ENCODE results near the gene SMURF2. TPM values are rescaled to one million over a fixed set of nuclear protein-coding genes. Genes with fewer than 3 reads are reported as not detected.

Gene SMURF2
- total RNA-seq, 1 donor from 2014 or later, result 126 TPM

GRCh38 chr17:64496786-64497564 is 165.1 kb downstream of the SMURF2 start, which contains the start of gene POLG2:
TSS of gene POLG2 (minus strand) at chr17:64497054. CDS start at chr17:64496968, 86 bp downstream.
- H3K36me3 Mint-ChIP-seq (ENCODE audit: low read depth, unreplicated experiment), result peaks cover 13% of the 10 kb centered on the region
- Histone ChIP-seq H4K20me1 (ENCODE audit: insufficient read depth, low read length) (peaks cover 57% of the 10 kb centered on the region), H3K9ac (ENCODE audit: low read length) (peak within 1 kb of the TSS; percentile 81), H3K9me3 (ENCODE audit: insufficient read depth, low read depth, low read length) (no peaks in the 10 kb centered on the region), H3K4me3 (ENCODE audit: insufficient read depth, low read depth, low read length) (peak within 1 kb of the TSS; percentile 74), H3K36me3 (ENCODE audit: insufficient read depth, low read length) (peaks cover 48% of the 10 kb centered on the region), H3K4me2 (ENCODE audit: low read length) (peak within 1 kb of the TSS; percentile 91), H3K27ac (ENCODE audit: low read depth, low read length) (peak within 1 kb of the TSS; percentile 65), H2AFZ (ENCODE audit: low read depth, low read length) (peak within 1 kb of the TSS; percentile 28), H3K79me2 (ENCODE audit: insufficient read depth, low read length) (peaks cover 59% of the 10 kb centered on the region), H3K27me3 (ENCODE audit: insufficient read depth, low read length) (no peaks in the 10 kb centered on the region), H3K4me1 (ENCODE audit: insufficient read depth, low read length) (peaks cover 33% of the 10 kb centered on the region)
- no peaks in the 10 kb centered on the region for H3K9me3 Mint-ChIP-seq (ENCODE audit: unreplicated experiment)
- H3K27me3 Mint-ChIP-seq (ENCODE audit: low read depth, unreplicated experiment), result no peaks in the 10 kb centered on the region
- TF ChIP-seq EZH2 (IDR thresholded peaks at IDR 0.05; ENCODE audit: insufficient read depth, low read length) (no peak), CTCF (IDR thresholded peaks at IDR 0.05; ENCODE audit: insufficient read depth, low read depth, low read length) (peak; percentile 47)
- no peak for FAIRE-seq
- H3K4me1 Mint-ChIP-seq (ENCODE audit: low read depth, unreplicated experiment), result peaks cover 41% of the 10 kb centered on the region
- peak; percentile 86 for DNase-seq (ENCODE audit: low read depth)
- peak within 1 kb of the TSS; percentile 93 for H3K4me3 Mint-ChIP-seq (ENCODE audit: unreplicated experiment)
- peak within 1 kb of the TSS; percentile 90 for H3K27ac Mint-ChIP-seq (ENCODE audit: unreplicated experiment)

- peak overlapping the region; percentile 65 for H3K27ac ChIP-seq (ENCODE audit: low read depth, low read length)
- H3K9me3 ChIP-seq (ENCODE audit: insufficient read depth, low read depth, low read length), result no peaks in the 10 kb centered on the region
- Mint-ChIP-seq H3K4me3 (ENCODE audit: unreplicated experiment) (peak overlapping the region; percentile 93), H3K27me3 (ENCODE audit: low read depth, unreplicated experiment) (no peaks in the 10 kb centered on the region), H3K36me3 (ENCODE audit: low read depth, unreplicated experiment) (peaks cover 13% of the 10 kb centered on the region), H3K27ac (ENCODE audit: unreplicated experiment) (peak overlapping the region; percentile 90), H3K4me1 (ENCODE audit: low read depth, unreplicated experiment) (peaks cover 37% of the 10 kb centered on the region), H3K9me3 (ENCODE audit: unreplicated experiment) (no peaks in the 10 kb centered on the region)
- H3K79me2 ChIP-seq (ENCODE audit: insufficient read depth, low read length), result peaks cover 53% of the 10 kb centered on the region
- peak overlapping the region; percentile 28 for H2AFZ ChIP-seq (ENCODE audit: low read depth, low read length)
- H3K4me3 ChIP-seq (ENCODE audit: insufficient read depth, low read depth, low read length), result peak overlapping the region; percentile 74
- H3K36me3 ChIP-seq (ENCODE audit: insufficient read depth, low read length), result peaks cover 42% of the 10 kb centered on the region
- no peak for TF ChIP-seq CTCF (IDR thresholded peaks at IDR 0.05; ENCODE audit: insufficient read depth, low read depth, low read length)
- no peak for TF ChIP-seq EZH2 (IDR thresholded peaks at IDR 0.05; ENCODE audit: insufficient read depth, low read length)
- peak overlapping the region; percentile 81 for H3K9ac ChIP-seq (ENCODE audit: low read length)
- H3K4me2 ChIP-seq (ENCODE audit: low read length), result peak overlapping the region; percentile 91
- H4K20me1 ChIP-seq (ENCODE audit: insufficient read depth, low read length), result peaks cover 51% of the 10 kb centered on the region
- no peaks in the 10 kb centered on the region for H3K27me3 ChIP-seq (ENCODE audit: insufficient read depth, low read length)
- DNase-seq (ENCODE audit: low read depth) (no peak), FAIRE-seq (no peak)
- H3K4me1 ChIP-seq (ENCODE audit: insufficient read depth, low read length), result peaks cover 30% of the 10 kb centered on the region
Observed at GRCh38 chr17:64496348-64496785, 165.7 kb downstream of the SMURF2 start.

Small RNA genes within 50 kb of the gene (microRNA-seq; reads per million reads assigned to microRNA genes)
- gene MIR3064 (24.1 reads per million, percentile 48 among the genes with 10 or more reads in this experiment), gene MIR5047 (not detected)

Other genes with a start within 250 kb of the SMURF2 start
- gene MILR1, start 213.2 kb downstream of the SMURF2 start, total RNA-seq, result 0.91 and 1.9 TPM in 2 replicates
- 13.7 and 16.2 TPM in 2 replicates for gene POLG2, start 165.3 kb downstream of the SMURF2 start, total RNA-seq
- 549 and 555 TPM in 2 replicates for gene DDX5, start 156.0 kb downstream of the SMURF2 start, total RNA-seq
- gene CEP95, start 155.3 kb downstream of the SMURF2 start, total RNA-seq, result 29.7 and 35.2 TPM in 2 replicates

Data from astrocyte (in vitro differentiated cells and primary cell).